HG02870 (cell line): ENCODE results near the gene MYO1D.
"Not testable (repeated sequence)": the region's sequence is repeated elsewhere in the genome, so short reads cannot be mapped to it uniquely, and the experiment has no call there.

Source experiments
- ATAC-seq: cut with Tn5 transposase; IDR thresholded peaks from one replicate; pipeline ENCODE4 v1.9.1; 2021; ENCODE audit warnings: mild to moderate bottlenecking, moderate library complexity; ENCODE audit not compliant: unreplicated experiment

MYO1D gene

GRCh38 chr17:32482568-32483320, 394.2 kb downstream of the MYO1D start:
- ATAC-seq: no peak

- ATAC-seq: no peak
Measured at GRCh38 chr17:32481193-32481592, 395.7 kb downstream of the MYO1D start.

- no peak for ATAC-seq
Measured at GRCh38 chr17:32479074-32479617, 397.8 kb downstream of the MYO1D start.

- ATAC-seq: no peak
Measured at GRCh38 chr17:32477220-32477619, 399.7 kb downstream of the MYO1D start.

- no peak for ATAC-seq
Measured at GRCh38 chr17:32475258-32475657, 401.7 kb downstream of the MYO1D start.

GRCh38 chr17:32471652-32472051, 405.3 kb downstream of the MYO1D start:
- ATAC-seq: no peak

- ATAC-seq: no peak
Measured at GRCh38 chr17:32470405-32471167, 406.3 kb downstream of the MYO1D start.

GRCh38 chr17:32467949-32468348, 409.0 kb downstream of the MYO1D start:
- ATAC-seq: no peak

GRCh38 chr17:32464374-32464773, 412.6 kb downstream of the MYO1D start:
- no peak for ATAC-seq

GRCh38 chr17:32463304-32463703, 413.6 kb downstream of the MYO1D start:
- ATAC-seq: no peak

GRCh38 chr17:32461853-32462617, 414.9 kb downstream of the MYO1D start:
- no peak for ATAC-seq

- no peak for ATAC-seq
Measured at GRCh38 chr17:32461498-32461852, 415.4 kb downstream of the MYO1D start.

- ATAC-seq: no peak
Measured at GRCh38 chr17:32460054-32460453, 416.9 kb downstream of the MYO1D start.

- no peak for ATAC-seq
Measured at GRCh38 chr17:32458371-32458770, 418.6 kb downstream of the MYO1D start.

GRCh38 chr17:32453370-32453769, 423.6 kb downstream of the MYO1D start:
- ATAC-seq: no peak

GRCh38 chr17:32452281-32452680, 424.6 kb downstream of the MYO1D start:
- ATAC-seq: no peak

GRCh38 chr17:32451879-32452278, 425.0 kb downstream of the MYO1D start:
- no peak for ATAC-seq

- not testable (repeated sequence) for ATAC-seq
Measured at GRCh38 chr17:32450379-32450778, 426.5 kb downstream of the MYO1D start.

GRCh38 chr17:32449963-32450362, 427.0 kb downstream of the MYO1D start:
- ATAC-seq: no peak

- no peak for ATAC-seq
Measured at GRCh38 chr17:32446949-32447348, 430.0 kb downstream of the MYO1D start.

GRCh38 chr17:32445971-32446370, 431.0 kb downstream of the MYO1D start:
- ATAC-seq: no peak
